Activated naive CD4-positive, alpha-beta T cell treated with anti-CD3 and anti-CD28 coated beads, Interleukin-2, amount 50 U/mL, for 24 hours (primary cell): ENCODE results near the gene MDK.
"Not testable (repeated sequence)": the region's sequence is repeated elsewhere in the genome, so short reads cannot be mapped to it uniquely, and the experiment has no call there.

Experiments used
- H3K27ac Mint-ChIP-seq: one replicate; pipeline ENCODE4 v1.8.0; 2021; ENCODE audit warnings: mild to moderate bottlenecking, mixed read lengths
- H3K27me3 Mint-ChIP-seq: one replicate; pipeline ENCODE4 v1.8.0; 2021; ENCODE audit warnings: mixed read lengths
- H3K36me3 Mint-ChIP-seq: one replicate; pipeline ENCODE4 v1.8.0; 2021; ENCODE audit warnings: mixed read lengths
- H3K4me1 Mint-ChIP-seq: one replicate; pipeline ENCODE4 v1.8.0; 2021; ENCODE audit warnings: mixed read lengths
- H3K4me3 Mint-ChIP-seq: one replicate; pipeline ENCODE4 v1.8.0; 2021; ENCODE audit warnings: mild to moderate bottlenecking, mixed read lengths
- H3K9me3 Mint-ChIP-seq: one replicate; pipeline ENCODE4 v1.8.0; 2021; ENCODE audit warnings: mixed read lengths

The MDK gene

DNA sequence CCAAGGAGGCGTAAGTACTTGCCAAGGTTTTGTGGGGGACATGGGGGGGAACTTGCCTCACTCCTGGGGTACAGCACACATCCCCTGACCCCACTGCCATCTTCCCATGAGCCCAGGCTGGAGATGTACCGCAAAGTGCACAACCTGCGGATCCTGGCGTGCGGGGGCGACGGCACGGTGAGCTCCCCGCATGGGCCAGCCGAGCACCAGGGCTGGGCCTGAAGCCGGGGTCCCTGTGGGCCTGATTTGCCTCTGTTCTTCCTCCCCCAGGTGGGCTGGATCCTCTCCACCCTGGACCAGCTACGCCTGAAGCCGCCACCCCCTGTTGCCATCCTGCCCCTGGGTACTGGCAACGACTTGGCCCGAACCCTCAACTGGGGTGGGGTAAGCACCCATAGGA, 9.0 kb upstream of the MDK start:
- H3K9me3 Mint-ChIP-seq, H3K27ac Mint-ChIP-seq, H3K36me3 Mint-ChIP-seq, H3K4me3 Mint-ChIP-seq, H3K27me3 Mint-ChIP-seq: not testable (repeated sequence)
- peaks cover 10% of the 10 kb centered on the region for H3K4me1 Mint-ChIP-seq

DNA sequence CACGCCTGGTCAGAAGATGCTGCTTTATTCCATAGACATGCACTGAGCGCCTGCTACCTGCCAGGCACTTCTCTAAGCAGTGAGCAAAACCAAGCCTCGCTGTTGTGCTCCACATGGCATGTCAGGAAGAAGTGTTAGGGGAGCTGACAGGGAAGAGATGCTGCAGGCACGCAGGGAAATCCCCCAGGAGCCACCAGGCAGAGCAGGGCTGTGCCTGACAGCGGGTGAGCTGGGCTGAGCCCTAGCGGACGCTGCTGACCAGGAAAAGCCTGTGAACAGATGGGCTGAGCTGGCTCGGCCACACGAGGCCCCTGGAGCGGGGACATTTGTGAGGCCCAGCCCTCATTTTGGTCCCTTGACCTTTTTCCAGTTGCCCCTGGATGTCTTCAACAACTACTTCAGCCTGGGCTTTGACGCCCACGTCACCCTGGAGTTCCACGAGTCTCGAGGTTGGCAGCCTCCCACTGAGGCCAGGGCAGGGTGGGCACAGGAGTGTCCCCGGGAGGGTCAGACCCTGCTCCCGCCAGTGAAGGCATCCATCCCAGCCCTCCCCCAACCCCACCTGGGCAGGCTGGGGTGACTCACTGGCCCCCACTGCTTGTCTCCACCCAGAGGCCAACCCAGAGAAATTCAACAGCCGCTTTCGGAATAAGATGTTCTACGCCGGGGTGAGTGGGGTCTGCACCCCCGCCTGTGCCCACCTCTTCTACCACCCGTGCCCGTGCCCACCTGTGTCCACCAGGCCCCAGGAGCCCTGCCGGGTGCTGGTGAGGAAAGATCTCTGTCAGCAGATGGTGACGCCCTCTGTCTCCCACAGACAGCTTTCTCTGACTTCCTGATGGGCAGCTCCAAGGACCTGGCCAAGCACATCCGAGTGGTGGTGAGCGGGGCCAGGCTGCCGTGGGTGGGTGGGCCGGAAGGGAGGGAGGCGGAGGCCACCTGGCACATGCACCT, 7.4 kb upstream of the MDK start:
- H3K4me1 Mint-ChIP-seq = peaks cover 4% of the 10 kb centered on the region
- no peak overlapping the region for H3K4me3 Mint-ChIP-seq
- H3K36me3 Mint-ChIP-seq = peaks cover 7% of the 10 kb centered on the region
- no peak overlapping the region for H3K27ac Mint-ChIP-seq
- H3K9me3 Mint-ChIP-seq = no peaks in the 10 kb centered on the region
- H3K27me3 Mint-ChIP-seq = no peaks in the 10 kb centered on the region

DNA sequence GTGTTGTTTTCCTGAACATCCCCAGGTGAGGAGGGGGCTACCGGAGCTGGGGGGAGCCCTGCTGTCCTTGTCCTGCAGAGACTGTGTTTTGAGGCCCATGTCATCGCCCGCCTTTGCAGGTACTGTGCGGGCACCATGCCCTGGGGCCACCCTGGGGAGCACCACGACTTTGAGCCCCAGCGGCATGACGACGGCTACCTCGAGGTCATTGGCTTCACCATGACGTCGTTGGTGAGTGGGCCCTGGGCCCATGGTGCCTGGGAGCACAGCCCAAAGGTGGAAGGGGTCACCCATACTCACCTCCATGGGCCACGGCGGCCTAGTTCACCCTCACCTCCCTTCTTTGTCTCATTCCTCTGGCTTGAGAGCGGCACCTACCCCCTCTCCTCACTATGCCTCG, 6.7 kb upstream of the MDK start:
- H3K36me3 Mint-ChIP-seq = peaks cover 7% of the 10 kb centered on the region
- no peak overlapping the region for H3K27ac Mint-ChIP-seq
- no peaks in the 10 kb centered on the region for H3K9me3 Mint-ChIP-seq
- H3K4me1 Mint-ChIP-seq = no peaks in the 10 kb centered on the region
- no peak overlapping the region for H3K4me3 Mint-ChIP-seq
- H3K27me3 Mint-ChIP-seq = no peaks in the 10 kb centered on the region

DNA sequence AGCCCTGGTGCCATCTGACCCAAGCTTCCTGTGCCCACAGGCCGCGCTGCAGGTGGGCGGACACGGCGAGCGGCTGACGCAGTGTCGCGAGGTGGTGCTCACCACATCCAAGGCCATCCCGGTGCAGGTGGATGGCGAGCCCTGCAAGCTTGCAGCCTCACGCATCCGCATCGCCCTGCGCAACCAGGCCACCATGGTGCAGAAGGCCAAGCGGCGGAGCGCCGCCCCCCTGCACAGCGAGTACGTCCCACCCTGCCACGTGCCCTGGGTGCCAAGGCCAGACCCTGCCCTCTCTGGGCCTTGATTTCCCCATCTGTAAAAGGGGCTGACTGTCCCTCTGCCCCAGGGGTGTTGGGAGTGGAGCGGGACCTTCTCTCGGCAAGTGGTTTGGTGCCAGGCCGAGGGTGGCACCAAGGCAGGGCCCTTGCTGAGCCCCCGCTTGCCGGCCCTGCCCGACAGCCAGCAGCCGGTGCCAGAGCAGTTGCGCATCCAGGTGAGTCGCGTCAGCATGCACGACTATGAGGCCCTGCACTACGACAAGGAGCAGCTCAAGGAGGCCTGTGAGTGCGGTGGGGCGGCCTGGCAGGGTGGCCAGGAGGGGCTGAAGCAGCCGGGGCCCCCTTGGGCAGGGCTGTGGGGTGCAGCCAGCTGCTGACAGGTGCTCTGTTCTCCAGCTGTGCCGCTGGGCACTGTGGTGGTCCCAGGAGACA, 5.9 kb upstream of the MDK start:
- Mint-ChIP-seq H3K4me1 (peaks cover 4% of the 10 kb centered on the region), H3K27ac (no peak overlapping the region), H3K27me3 (no peaks in the 10 kb centered on the region), H3K9me3 (no peaks in the 10 kb centered on the region), H3K36me3 (peaks cover 7% of the 10 kb centered on the region), H3K4me3 (no peak overlapping the region)

DNA sequence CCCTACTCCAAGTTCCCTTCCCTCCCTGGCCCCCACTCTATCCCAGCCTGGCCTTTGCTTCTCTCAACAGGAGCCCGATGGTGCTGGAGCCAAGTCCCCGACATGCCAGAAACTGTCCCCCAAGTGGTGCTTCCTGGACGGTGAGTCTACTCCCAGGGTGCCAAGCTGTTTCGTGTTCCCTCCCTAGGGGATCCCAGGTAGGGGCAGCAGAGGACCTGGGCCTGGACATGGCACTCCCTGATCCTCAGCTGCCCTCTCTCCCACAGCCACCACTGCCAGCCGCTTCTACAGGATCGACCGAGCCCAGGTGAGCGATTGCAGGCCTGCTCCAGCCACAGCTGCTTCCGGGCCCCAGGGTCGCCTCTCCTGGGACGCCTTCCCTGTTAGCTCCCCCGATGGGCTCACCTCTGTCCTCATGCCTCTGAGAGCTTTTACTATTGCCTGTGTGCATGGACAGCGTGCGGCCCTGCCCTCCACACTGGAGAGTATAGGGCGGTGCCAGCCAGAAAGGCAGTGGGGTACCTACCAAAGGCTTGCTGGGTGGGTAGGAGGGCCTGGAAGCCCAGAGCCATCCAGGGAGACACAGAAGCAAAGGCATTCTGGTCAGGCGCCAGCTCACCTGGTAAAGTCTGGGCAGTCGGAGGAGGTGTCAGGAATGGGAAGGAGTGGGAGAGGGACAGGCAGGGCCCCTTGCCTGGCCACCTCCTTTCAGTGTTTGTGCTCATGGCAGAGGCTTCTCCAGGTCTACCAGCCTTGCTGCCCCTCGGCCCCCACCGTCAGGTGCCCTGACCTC, 5.0 kb upstream of the MDK start:
- H3K9me3 Mint-ChIP-seq = no peaks in the 10 kb centered on the region
- no peak overlapping the region for H3K27ac Mint-ChIP-seq
- peaks cover 7% of the 10 kb centered on the region for H3K36me3 Mint-ChIP-seq
- H3K4me3 Mint-ChIP-seq = no peak overlapping the region
- H3K27me3 Mint-ChIP-seq = no peaks in the 10 kb centered on the region
- peaks cover 4% of the 10 kb centered on the region for H3K4me1 Mint-ChIP-seq

DNA sequence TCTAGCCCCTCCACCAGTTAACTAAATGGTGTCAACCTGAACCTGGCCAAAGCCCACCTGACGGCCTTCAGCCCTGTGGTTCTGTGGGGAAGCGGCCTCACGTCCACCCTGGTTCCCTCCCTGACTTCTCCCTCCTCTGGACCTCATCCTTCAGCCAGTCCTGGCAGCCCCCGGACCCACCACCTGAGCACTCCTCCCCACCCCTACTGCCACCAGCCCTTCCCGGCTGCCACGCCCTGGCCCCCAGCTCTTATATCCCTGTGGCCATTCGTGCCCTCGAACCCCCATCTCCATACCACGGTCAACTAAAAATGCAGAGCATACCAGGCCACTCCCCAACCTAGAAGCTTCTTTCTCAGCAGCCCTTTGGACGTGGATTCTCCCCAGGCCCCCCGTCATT, 4.2 kb upstream of the MDK start:
- peaks cover 4% of the 10 kb centered on the region for H3K4me1 Mint-ChIP-seq
- peaks cover 7% of the 10 kb centered on the region for H3K36me3 Mint-ChIP-seq
- H3K27ac Mint-ChIP-seq = no peak overlapping the region
- no peaks in the 10 kb centered on the region for H3K9me3 Mint-ChIP-seq
- no peaks in the 10 kb centered on the region for H3K27me3 Mint-ChIP-seq
- H3K4me3 Mint-ChIP-seq = no peak overlapping the region

DNA sequence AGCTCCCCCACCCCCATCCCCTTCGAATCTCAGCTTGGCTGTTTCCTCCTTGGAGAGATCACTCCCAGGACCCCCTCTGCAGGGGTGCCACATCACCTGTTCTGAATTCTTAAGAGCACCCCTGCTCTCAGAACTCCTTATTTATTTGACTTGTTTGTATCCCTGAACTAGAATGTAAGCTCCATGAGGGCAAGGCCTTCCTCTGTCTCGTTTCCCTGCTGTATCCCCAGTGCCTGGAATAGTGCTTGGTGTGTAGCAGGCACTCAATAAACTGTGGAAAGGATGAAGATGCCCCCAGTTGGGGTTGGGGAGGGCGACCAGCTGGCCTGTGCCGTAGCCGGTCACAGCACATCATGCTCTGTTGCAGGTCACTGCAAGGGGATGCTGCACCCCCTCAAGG, 3.6 kb upstream of the MDK start:
- peaks cover 7% of the 10 kb centered on the region for H3K36me3 Mint-ChIP-seq
- H3K4me3 Mint-ChIP-seq = no peak overlapping the region
- no peak overlapping the region for H3K27ac Mint-ChIP-seq
- no peaks in the 10 kb centered on the region for H3K9me3 Mint-ChIP-seq
- H3K4me1 Mint-ChIP-seq = peaks cover 4% of the 10 kb centered on the region
- no peaks in the 10 kb centered on the region for H3K27me3 Mint-ChIP-seq

DNA sequence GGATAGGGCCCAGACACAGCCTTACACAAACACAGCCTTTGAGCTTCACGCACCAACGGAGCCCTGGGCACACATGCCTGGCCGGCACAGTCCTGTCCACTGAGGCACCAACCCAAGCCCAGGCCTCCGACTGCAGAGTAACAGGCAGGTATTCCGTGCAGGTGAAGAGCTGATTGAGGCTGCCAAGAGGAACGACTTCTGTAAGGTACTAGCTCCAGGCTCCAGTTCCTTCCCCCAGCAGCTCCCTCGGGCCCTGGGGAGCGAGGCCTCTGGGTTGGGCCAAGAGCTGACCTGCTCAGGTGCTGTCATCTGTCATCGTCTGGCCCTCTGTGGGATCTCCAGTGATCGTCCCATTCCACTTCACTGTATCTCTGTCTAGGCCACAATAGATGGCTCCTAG, 3.2 kb upstream of the MDK start:
- Mint-ChIP-seq H3K9me3 (no peaks in the 10 kb centered on the region), H3K36me3 (peaks cover 7% of the 10 kb centered on the region), H3K27me3 (no peaks in the 10 kb centered on the region), H3K27ac (no peak overlapping the region), H3K4me3 (no peak overlapping the region), H3K4me1 (peaks cover 4% of the 10 kb centered on the region)

DNA sequence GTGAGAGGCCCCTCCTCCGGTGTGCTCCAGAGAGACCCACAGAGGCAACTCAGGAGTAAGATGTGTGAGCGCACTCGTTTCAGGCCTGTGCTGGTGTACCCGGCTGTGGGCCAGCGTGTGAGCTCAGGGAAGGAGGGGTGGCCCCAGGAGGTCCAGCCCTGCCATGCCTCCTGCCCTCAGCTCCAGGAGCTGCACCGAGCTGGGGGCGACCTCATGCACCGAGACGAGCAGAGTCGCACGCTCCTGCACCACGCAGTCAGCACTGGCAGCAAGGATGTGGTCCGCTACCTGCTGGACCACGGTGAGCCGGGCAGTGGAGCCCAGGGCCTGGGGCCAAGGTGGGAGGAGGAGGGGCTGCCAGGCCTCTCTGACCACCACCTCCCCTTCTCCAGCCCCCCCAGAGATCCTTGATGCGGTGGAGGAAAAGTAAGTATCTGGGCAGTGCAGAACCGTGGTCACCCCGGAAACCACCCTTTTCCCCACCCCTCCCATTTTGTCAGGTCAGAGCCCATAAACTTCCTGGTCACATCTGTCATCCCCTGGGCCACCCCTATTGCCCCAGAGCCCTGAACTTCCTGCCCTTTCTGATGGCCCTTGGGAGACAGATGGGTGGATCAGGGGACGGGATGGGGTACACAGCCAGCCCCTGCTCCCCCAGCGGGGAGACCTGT, 2.5 kb upstream of the MDK start:
- H3K4me1 Mint-ChIP-seq = peaks cover 4% of the 10 kb centered on the region
- H3K9me3 Mint-ChIP-seq = no peaks in the 10 kb centered on the region
- H3K27ac Mint-ChIP-seq = no peak overlapping the region
- H3K27me3 Mint-ChIP-seq = no peaks in the 10 kb centered on the region
- H3K4me3 Mint-ChIP-seq = no peak overlapping the region
- peaks cover 7% of the 10 kb centered on the region for H3K36me3 Mint-ChIP-seq

DNA sequence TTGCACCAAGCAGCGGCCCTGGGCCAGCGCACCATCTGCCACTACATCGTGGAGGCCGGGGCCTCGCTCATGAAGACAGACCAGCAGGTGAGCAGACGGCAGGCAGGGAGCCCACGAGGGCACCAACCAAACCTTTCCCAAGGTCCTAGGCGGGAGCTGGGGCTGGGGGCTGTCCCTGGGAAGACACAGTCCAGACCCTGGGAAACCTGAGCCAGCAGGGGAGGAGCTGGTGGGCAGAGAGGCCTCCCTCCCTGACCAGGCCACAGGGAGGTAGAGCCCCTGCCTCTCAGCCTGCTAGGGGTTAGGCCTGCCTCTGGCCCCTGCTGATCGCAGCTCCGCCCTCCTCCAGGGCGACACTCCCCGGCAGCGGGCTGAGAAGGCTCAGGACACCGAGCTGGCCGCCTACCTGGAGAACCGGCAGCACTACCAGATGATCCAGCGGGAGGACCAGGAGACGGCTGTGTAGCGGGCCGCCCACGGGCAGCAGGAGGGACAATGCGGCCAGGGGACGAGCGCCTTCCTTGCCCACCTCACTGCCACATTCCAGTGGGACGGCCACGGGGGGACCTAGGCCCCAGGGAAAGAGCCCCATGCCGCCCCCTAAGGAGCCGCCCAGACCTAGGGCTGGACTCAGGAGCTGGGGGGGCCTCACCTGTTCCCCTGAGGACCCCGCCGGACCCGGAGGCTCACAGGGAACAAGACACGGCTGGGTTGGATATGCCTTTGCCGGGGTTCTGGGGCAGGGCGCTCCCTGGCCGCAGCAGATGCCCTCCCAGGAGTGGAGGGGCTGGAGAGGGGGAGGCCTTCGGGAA, 1.8 kb upstream of the MDK start:
- H3K4me3 Mint-ChIP-seq, H3K27ac Mint-ChIP-seq, H3K27me3 Mint-ChIP-seq, H3K9me3 Mint-ChIP-seq, H3K36me3 Mint-ChIP-seq, H3K4me1 Mint-ChIP-seq: not testable (repeated sequence)

DNA sequence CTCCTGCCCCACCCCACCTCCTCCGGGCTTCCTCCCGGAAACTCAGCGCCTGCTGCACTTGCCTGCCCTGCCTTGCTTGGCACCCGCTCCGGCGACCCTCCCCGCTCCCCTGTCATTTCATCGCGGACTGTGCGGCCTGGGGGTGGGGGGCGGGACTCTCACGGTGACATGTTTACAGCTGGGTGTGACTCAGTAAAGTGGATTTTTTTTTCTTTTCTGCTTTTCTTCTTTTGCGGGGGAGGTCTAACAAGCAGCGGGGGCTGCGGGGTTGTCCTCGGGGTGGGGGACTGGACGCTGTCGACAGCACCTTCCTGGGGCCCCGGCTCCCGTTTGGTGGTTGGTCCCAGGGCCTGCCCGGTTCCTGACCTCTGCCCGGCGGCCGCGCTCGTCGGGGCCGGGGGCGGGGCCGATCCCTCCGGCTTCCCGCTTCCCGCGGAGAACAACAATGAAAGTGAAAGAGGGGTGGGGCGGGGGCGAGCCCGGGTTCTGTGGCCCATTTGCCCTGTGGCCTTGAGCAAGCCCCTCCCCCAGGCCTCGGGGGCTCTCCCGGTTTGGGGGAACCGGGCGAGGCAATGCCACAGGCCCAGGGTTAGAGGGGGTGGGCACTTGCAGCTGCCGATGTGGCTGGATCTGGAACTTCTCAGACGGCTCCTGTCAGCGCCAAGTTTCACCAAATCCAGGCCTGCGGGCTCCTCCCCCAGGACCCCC, 975 bp upstream of the MDK start:
- peaks cover 2% of the 10 kb centered on the region for H3K36me3 Mint-ChIP-seq
- no peaks in the 10 kb centered on the region for H3K9me3 Mint-ChIP-seq
- H3K4me3 Mint-ChIP-seq = peak overlapping the region; percentile 77
- peaks cover 4% of the 10 kb centered on the region for H3K4me1 Mint-ChIP-seq
- H3K27me3 Mint-ChIP-seq = peaks cover 2% of the 10 kb centered on the region
- H3K27ac Mint-ChIP-seq = peak overlapping the region; percentile 78

DNA sequence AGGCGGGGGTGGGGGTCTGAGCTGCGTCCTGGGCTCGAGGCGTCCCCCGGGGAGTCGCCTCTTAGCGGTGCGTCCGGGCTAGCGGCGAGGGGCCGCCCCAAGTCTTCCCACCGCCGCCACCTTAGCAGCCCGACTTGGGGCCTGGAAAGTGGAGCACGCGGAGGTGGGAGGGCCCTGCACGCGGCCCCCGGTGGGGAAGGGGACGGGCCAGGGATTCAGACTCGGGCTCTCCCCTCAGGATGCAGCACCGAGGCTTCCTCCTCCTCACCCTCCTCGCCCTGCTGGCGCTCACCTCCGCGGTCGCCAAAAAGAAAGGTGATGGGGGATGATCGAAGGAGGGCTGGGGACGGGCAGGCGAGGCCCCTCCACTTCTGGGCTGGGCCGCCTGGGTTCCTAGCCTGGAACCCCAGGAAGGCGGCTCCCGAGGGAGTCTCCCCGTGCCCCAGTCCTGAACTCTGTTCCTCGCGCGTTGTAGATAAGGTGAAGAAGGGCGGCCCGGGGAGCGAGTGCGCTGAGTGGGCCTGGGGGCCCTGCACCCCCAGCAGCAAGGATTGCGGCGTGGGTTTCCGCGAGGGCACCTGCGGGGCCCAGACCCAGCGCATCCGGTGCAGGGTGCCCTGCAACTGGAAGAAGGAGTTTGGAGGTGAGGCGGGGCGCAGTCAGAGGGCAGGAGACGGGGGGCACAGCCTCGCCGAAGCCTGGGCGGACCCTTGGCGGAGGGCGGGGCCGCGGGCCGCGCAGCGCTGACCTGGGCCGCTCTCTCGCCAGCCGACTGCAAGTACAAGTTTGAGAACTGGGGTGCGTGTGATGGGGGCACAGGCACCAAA, 563 bp downstream of the MDK start:
- Mint-ChIP-seq H3K9me3 (no peaks in the 10 kb centered on the region), H3K4me1 (peaks cover 12% of the 10 kb centered on the region), H3K27me3 (peaks cover 16% of the 10 kb centered on the region), H3K27ac (peak overlapping the region; percentile 23), H3K36me3 (peaks cover 2% of the 10 kb centered on the region), H3K4me3 (peak overlapping the region; percentile 73)

DNA sequence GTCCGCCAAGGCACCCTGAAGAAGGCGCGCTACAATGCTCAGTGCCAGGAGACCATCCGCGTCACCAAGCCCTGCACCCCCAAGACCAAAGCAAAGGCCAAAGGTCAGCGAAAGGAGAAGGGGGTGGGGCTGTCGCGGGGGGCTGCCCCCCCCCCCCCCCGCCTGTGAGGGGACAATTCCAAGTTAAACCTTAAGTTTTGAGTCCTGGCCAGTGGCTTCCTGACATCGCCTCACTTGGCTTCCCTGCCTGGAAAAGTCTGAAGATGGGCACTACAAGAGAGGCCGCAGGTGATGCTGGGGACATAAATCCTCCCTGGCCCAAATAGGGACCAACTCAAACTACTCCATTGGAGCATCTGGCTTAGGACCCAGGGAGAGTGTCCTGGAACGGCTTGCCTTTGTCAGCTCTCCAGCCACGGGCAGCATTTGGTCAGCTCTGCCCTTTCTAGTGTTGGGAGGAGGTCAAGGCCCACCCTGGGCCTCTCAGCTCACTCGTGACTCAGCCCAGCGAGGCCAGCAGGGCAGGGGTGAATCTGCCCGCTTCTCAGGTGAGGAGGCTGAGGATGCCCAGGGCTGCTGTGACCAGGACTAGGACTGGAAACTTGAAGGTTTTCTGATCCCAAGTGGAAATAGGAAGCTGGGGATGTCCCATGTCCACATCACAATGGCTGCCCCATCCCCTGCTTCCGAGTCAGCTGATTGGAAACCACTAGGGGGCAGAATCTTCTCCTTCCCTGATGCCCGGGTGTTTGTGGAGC, 1.4 kb downstream of the MDK start:
- H3K4me1 Mint-ChIP-seq = peaks cover 12% of the 10 kb centered on the region
- no peak overlapping the region for H3K27ac Mint-ChIP-seq
- peak overlapping the region; percentile 73 for H3K4me3 Mint-ChIP-seq
- no peaks in the 10 kb centered on the region for H3K36me3 Mint-ChIP-seq
- no peaks in the 10 kb centered on the region for H3K9me3 Mint-ChIP-seq
- peaks cover 18% of the 10 kb centered on the region for H3K27me3 Mint-ChIP-seq
